Measurements from ENCODE around the gene ZAR1.

Gene ZAR1

DNA sequence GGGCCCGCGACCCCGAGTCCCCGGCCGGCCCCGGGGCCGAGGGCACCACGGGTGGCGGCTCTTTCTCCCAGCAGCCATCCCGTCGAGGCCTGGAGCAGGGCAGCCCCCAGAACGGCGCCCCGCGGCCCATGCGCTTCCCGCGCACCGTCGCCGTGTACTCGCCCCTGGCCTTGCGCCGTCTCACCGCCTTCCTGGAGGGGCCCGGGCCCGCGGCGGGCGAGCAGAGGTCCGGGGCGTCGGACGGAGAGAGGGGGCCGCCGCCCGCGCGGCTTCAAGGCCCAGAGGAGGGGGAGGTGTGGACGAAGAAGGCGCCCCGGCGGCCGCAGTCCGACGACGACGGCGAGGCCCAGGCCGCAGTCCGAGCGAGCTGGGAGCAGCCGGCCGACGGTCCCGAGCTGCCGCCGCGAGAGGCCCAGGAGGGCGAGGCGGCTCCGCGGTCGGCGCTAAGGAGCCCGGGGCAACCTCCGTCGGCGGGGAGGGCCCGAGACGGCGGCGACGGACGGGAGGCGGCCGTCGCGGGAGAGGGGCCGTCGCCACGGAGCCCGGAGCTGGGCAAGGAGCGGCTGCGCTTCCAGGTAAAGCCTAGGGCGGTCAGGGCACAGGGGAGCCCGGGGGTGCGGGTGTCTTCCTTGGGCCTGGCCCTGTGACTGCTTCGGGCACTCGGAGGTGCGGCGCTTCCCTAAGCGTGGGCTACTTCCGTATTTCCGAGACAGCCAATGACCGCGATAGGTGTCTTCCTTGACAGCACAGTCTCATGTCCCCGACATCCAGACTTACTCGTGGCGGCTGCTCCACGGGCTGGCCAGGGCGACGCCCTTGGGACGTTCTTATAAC, 845 bp downstream of the ZAR1 start:
- DNase-seq: no peak

GRCh38 chr4:48491514-48492176, 1.6 kb downstream of the ZAR1 start:
- no peak for DNase-seq

DNA sequence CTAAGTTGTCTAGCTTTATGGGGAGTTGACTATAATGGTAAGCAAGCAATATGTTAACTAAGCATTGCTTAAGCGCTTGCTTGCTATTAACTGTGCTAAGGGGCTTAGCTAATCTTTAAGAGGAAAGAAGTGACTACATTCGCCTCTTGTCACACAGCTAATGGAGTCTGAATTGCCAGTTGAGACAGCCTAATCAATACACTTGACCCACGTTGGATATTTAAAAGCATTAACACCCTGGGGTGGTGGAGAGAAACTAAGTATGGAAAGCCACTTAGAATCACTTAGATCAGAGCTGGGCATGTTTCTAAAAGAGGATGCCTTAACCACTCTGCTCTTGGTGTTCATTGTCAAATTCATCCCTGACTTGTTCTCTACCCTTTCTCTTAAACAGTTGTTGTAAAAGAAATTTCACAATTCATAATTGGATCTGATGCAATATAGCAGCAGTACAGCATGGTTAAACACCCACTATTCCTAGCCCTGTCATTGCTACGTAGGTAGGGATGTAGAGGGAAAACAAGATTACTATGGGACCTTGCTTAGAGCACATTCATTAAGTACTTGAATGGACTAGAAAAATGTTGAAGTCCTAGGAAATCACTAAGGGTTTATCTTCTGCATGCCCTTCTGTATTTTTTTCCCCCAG, 3.5 kb downstream of the ZAR1 start:
- DNase-seq: no peak

DNA sequence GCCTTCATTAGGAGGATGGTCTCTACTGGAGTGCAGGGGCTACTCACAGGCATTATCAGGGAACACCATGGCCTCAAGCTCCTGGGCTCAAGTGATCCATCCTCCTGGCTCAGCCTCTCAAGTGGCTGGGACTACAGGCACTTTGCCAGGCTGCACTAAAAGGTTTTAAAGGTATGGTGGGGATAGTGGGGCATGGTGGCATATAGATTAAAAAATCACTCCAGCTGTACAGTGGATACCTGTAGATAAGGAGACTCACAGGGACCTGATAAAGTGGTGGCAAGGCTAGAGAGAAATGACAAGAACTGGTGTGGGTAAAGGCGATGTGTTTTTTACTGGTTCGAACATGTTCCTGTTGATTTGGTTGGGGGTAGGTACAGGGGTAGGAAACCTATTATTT, 5.9 kb downstream of the ZAR1 start:
- no peak for DNase-seq

GRCh38 chr4:48498895-48499294, 8.8 kb downstream of the ZAR1 start:
- DNase-seq: no peak

GRCh38 chr4:48499551-48500066, 9.6 kb downstream of the ZAR1 start:
- DNase-seq: no peak

DNA sequence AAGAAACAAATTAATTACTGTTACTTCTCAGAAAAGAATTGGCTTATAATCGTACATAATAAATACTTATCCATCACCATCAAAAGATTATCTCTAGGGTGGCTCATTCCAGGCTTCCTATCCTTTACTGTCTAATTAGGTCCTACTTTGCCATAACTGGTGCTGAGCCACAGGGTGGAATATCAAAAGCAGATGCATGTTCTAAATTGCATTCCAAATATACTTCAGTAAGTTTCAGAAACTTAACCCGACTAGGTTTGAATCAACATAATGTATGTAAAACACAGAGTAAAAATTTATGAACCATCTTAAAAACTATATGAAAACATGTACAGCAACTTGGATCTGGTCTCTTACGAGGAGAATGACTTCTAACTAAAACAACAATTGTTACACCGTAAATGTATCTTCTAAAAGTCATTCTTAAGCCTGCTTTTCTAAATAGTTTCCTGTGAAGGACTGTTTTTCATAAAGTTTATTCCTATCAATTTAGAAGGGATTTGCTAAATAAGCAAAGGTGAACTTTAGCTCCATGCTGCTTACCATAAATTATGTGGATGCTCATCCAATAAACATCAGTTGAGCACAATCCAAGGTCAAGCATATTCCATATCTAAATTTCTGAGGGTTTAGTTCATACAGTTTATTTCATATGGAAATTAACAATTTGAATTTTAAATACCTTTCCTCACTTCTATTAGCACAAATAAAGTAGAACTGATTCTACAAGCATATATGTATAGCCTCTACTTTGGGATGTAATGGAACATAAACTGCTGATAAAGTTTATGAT, 13.4 kb downstream of the ZAR1 start:
- no peak for DNase-seq

DNA sequence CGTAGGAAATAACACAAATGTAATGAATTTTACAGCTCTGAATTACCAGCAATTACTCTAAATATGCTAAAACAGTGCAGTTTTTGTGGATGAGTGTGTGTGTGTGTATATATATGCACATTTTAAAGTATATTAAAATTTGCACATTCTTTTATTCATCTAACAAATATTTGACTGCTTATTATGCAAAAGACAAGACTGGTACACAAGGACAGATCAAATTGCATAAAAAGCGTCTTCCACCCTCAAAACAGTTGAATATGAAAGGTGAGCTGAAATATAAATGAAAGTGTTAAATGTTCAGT, 13.9 kb downstream of the ZAR1 start:
- no peak for DNase-seq

GRCh38 chr4:48504352-48504751, 14.3 kb downstream of the ZAR1 start:
- DNase-seq: no peak

GRCh38 chr4:48506716-48507115, 16.7 kb downstream of the ZAR1 start:
- no peak for DNase-seq

GRCh38 chr4:48509543-48509942, 19.5 kb downstream of the ZAR1 start:
- no peak for DNase-seq

- no peak for DNase-seq
These were observed 28.1 kb downstream of the ZAR1 start for GRCh38 chr4:48518143-48518542.

GRCh38 chr4:48526406-48526805, 36.4 kb downstream of the ZAR1 start:
- DNase-seq: no peak

- no peak for DNase-seq
These were observed 48.3 kb downstream of the ZAR1 start for GRCh38 chr4:48538358-48538757.

DNA sequence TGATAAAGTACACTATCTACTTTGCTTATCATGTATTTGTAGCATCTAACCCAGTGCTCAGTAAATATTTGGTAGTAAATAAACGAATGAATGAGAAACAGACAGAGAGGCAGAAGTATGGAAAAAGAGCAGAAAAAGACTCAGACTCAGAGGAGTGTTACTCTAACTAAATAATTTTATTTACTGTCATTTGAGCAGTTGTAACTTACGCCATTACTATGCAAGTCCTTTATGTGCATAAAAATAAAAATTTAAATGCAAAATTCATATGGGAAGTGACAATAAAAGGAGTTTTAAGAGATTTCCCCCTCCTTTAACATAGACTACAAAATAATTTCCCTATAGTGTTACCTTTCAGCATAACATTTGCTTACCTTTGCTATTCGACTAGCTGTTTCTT, 49.5 kb downstream of the ZAR1 start:
- no peak for DNase-seq

- no peak for DNase-seq
These were observed 52.8 kb downstream of the ZAR1 start for GRCh38 chr4:48542888-48543287.

DNA sequence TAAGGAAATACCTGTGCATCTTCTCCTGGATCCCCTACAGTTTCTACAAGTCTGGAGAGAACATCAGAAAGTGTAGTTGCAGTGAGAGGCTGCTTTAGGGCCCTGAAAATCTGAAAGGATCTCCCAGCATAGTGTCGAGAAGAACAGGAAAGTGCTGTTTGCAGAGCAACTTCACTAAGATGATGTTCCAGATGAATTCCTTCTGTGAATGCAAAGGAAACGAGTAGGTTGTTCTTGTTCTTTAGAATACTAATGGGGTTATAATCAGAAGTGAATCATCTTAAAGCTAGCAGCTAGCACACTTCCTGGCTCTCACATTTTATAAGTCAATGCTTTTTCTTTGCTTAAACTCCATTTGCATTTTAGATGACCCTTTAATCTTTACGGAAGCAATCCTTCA, 53.7 kb downstream of the ZAR1 start:
- DNase-seq: no peak

All from activated CD4-positive, CD25-positive, alpha-beta regulatory T cell (primary cell).